HG03097 (cell line): ENCODE measurements around the gene HNF1A.

Source experiments
- ATAC-seq: cut with Tn5 transposase; IDR thresholded peaks from one replicate; pipeline ENCODE4 v1.9.1; 2021; ENCODE audit not compliant: unreplicated experiment, low FRiP score

The HNF1A gene

DNA sequence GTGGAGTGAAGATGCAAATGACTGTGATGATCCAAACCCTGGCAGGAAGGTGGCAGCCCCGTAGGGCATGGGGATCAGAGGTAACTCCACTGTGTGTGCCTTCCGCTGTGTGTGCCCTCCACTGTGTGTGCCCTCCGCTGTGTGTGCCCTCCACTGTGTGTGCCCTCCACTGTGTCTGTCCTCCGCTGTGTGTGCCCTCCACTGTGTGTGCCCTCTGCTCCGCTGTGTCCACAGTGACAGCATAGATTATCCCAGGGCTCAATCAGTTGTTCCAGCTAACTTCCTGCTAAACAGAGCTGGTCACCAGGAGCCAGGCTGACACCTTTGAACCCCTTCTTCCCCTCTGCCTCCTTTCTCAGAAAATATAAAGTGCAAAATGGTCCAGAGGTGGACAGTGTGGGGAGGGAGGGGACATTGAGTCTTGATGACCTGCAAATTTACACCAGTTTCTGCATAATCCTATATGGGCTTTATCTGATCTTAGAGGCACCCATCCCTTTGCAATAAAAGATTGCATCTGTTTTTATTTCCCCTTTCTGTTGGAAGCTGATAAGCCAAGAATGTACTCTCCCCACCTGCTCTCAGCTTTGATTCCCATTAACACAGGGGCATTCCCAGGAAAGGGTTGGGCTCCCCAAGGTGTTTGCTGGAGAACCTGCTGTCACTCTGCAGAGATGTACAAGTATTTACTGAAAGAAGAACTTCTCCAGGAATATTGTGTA, 21.6 kb upstream of the HNF1A start:
- ATAC-seq = no peak

DNA sequence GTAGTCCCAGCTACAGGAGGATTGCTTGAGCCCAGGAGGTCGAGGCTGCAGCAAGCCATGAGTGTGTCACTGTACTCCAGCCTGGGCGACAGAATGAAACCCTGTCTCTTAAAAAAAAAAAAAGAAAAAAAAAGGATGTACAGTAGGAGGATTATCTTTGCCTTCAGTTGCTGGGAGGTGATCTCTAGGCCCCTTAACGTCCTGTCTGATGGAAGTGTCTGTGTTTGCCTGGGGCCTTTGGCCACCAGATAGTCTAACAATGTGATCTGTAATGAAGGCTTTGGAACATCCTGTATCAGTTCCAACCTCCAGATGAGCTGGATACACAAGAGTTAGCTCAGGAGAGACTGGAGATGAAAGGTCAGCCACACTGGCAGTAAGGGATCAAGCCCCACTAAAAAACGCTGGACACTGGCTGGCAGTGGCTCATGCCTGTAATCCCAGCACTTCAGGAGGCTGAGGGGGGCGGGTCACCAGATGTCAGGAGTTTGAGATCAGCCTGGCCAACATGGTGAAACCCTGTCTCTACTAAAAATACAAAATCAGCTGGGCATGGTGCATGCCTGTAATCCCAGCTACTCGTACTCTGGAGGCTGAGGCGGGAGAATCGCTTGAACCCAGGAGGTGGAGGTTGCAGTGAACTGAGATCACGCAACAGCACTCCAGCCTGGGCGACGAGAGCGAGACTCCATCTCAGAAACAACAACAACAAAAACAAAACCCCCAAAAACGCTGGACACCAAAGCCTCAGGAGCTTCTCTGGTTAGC, 19.0 kb upstream of the HNF1A start:
- ATAC-seq = no peak

DNA sequence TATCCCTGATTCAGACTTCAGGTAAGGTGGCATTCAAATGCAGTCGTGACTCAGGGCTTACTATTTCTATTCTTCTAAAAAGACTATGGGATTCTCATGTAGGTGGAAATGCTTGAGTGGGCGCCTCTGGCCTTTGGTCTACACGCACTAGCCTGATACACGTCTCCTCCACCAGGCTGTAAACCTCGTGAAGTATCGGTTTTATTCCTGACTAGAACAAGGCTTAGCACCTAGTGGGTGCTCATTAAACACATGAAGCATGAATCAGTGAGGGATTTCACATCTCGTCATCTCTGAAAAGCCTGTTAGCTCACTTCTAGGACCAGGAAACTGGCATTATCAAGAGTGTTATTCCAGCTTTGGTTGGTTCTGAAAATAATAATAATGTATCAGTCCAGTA, 17.7 kb upstream of the HNF1A start:
- no peak for ATAC-seq

DNA sequence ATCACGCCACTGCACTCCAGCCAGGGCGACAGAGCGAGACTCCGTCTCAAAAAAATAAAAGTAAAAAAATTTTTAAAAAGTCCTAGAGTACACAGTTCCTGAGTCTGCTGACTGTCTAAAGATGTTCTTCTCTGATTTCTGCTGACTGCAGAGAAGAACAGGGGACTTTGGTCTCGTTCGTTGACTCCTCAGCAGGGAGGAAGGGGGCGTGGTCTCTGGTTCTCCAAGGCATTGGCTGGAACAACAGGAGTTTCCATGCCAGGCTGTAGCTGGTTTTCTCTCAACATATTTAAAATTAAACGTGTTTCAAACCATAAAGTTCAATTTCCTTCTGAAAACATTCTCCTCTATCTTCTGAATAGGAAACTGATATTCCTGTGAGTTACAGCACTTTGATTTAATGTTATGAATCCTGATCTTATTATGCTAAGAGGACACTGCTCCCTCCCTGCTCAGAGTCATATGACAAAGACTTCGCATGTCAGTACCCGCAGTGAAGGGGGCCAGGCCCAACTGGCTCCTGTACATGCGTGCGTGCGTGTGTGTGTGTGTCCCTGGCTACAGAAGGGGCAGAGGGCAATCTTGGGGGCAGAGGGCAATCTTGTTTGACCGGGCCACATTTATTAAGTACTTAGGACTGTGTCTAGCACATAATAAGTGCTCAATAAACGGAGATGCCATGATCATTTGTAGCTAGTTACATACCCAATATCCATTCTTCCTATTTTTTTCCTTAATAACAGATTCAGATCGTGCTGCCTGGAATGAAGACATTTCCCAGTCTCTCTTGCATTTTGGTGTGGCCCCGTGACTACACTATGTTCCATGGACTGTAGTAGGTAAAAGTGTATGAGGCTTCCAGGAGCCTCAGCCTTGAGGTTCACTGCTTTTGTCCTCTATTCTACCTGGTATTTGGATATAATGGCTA, 16.5 kb upstream of the HNF1A start:
- ATAC-seq = no peak

DNA sequence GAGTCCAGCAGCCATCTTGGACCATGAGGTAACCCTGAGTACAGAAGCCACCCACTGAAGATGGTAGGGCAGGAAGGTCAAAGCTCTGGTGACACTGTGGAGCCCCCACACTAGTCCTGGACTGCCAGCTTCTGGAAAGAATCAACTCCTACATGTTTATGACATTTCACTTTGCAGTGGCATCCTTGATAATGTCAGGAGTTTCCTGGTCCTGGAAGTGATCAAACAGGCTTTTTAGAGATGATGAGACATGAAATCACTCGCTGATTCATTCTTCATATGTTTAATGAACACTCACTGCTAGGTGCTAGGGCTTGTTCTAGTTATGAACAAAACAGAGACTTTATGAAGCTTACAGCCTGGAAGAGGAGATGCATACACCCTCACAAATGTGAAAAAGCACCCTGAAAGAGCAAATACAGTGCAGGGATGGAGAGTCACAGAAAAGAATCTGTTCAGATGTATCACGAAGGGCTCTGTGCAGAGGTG, 15.8 kb upstream of the HNF1A start:
- no peak for ATAC-seq

DNA sequence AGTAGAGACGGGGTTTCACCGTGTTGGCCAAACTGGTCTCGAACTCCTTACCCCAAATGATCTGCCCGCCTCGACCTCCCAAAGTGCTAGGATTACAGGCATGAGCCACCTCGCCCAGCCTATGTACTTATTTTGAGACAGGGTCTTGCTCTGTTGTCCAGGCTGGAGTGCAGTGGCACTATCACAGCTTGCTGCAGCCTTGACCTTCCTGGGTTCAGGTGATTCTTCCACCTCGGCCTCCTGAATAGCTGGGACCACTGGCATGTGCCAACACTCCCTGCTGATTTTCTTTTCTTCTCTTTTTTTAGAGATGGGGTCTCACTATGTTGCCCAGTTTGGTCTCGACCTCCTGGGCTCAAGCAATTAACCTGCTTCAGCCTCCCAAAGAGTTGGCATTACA, 14.0 kb upstream of the HNF1A start:
- ATAC-seq = no peak

DNA sequence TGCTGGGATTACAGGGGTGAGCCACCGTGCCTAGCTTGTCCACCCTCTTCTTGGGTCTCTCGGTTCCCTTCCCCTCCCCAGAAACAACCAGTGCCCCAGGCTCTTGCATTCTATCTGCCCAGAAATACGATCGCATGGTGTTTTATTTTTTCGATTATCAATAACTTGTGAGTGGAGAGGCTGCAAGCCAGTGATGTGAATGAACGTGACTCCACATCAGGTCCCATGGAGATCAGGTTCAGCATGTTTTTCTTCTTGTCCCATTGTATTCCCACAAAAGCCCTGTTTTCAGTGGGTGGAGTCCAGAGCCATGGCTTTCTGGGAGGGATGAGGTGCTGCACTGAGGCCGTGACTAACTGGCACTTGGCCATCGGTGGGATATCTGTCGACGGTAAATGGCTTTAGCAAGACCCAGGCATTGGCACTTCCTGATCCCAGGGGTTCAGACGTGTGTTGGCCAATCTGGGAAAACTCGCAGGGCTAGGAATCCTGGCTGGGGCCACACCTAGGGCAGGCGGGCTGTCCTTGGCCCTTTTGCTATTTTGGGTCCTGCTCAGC, 12.7 kb upstream of the HNF1A start:
- ATAC-seq = no peak

DNA sequence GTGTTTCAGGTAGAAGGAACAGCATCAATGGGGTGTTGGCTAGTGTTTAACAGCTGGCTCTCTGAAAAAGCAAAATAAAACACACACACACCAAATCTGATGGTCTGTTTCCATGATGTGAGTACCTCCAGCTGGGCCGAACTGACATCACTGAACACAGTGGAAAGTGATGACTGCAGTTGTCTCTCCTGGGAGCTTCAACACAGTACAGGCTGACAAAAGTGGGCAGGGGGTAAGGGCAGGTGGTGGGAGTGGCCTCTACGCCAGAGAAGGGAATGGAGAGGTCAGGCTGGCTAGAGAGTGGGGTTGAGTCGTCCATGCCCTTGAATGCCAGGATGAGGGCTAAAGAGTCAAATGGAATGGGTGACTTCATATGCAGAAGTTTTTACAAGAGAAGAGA, 8.0 kb upstream of the HNF1A start:
- no peak for ATAC-seq

DNA sequence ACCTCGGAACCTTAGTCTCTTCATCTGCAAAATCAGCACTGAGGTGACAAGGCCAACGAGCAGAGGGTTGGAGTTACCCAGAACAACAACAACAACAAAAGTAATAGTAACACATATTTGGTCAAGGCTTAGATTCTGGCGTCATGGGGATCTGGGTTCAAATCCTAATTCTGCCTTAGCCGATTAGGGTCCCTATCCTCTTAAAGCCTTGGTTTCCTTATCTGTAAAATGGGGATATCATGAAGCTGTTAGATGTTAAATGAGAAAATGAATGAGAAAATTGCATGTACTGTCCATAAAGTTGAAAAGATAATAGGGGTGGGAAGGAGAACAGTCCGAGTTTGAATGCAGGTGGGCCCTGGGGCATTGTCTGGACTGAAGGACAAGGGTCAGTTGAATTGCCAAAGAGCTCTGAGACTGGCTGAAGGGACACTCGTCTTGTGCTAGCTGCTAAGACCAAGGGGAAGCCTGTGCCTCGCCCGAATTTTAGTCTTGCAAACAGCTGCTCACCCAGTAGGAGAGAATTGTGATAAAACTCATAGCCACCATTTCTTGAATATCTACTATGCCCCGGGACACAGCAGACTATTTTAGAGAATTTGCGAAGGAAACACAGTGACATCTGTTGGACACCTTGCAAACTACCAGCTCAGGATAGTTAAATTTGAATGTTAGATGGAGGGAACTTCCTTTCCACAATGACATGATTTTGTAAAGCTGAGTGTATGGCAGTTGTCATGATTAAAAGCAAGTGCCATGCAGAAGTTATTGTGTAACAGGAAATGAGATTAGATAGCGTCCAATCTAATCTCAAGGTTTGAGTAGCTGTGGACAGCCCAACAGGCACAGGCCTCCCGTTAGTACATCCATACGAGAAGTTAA, 6.8 kb upstream of the HNF1A start:
- ATAC-seq = no peak

DNA sequence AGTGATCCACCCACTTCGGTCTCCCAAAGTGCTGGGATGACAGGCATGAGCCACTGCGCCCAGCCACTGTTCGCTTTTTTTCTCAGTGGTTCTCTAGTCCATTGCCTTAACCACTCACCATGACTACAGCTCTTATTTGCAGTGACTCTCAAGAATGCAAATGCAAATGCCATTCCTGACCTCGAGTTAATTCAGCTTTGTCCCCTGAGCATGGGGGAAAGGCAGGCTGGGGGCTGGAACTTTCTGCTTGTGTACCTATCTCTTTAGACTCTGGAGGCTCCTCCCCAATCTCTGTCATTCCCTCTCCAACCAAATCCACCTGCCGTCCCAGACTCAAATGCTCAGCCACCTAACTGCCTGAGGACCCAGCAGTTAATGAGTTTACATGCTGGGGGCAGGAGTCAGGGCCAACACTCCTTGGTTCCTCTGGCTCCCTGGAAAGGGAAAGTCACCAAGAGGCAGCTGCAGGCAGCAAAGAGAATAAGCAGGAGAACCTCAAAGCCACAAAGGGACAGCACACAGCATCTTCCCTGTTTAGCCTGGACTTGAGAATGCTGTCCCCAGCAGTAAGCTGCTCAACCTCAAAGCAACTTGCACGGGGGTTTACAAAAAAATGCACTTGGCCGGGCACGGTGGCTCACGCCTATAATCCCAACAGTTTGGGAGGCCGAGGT, 5.3 kb upstream of the HNF1A start:
- ATAC-seq = no peak

DNA sequence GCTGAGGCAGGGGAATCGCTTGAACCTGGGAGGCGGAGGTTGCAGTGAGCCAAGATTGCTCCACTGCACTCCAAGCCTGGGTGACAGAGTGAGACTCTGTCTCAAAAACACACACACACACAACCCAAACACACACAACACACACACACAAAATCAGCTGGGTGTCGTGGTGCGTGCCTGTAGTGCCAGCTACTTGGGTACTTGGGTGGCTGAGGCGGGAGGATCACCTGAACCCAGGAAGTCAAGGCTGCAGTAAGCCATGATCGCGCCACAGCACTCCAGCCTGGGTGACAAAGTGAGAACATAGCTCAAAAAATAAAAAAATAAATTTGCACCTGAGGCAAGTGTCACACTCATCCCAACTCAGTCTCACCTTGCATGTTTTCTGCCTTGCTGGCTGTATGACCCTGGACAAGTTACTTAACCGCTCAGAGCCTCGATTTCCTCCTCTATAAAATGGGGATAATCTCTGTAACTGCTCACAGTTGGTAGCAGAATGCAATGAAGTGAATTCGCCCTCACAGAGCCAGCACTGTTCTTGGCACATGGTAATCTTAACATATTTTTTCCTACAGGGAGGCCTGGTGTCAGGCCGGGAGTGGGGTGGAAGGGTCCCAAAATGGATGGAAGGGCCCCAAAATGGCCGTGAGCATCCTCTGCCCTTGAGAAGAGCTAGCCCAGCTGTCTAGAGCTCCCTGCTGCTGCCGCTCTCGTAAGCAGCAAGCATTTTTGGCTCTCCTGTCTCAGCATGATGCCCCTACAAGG, 630 bp upstream of the HNF1A start:
- no peak for ATAC-seq

DNA sequence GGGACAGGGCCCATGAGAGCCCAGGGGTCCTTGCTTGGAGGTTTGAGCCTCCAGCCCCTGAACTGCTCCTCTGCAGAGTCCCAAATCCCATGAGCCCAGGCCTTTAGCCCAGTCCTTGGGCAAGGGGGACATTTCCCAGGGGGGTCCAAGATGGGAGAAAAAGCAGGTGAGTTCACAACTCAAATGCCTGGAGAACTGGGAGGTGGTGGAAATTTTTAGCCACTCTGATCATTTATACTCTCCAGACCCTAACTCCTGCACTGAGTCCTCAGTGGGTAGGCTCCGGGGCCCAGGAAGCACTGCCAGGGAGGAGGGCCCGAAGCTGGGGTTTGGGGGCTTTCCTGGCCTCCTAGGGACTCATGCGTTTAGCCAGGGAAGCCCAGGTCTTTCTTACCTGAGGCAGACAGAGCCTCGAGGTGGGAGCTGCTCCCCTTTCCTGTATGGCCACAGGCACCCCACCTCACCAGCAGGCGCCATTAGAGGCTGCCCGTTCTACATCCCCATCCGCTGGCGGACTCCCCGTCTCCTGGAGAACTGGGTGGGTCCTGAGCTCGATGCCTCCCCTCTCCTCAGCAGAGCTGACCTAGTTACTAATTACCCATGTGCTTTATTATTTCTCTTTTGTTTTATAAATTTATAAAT, 998 bp downstream of the HNF1A start:
- ATAC-seq = no peak

DNA sequence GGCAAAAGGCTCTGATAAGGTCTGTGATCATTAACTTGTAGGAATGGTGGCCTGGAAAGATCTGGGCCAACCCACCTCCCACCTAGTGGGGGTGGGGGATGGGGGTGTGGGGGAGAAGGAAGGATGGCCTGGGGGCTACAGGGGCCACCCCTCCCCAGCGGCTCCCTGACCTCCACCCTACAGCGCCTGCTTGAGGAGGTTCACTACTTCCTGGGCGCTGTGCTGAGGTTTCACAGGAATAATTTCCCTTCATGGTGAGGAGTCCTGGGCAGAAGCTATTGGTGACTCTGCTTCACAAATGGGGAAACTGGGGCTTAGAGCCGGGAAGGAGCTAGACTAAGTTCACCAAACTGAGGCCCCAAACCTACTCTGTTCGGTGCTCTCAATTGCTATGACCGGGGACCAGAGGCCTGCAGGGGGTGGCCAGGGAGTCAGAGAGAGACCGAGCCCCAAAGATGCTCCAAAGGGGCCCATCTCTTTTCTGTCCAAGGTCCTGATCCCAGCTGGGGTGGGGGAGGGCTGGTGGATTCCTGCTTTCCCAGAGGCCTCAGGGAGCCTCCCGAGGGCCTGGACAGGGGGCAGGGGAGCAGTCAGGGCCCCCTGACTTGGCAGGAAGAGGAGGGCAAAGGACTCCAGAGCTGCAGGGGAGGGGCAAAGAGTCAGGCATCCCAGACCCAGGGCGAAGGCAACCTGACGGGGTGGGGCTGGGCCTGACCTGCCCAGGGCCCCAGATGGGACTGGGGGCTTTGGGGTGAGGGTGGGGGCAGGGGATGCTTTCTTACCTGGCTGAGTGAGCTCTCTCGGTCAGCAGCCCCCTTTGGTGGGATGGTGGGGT, 1.7 kb downstream of the HNF1A start:
- ATAC-seq = no peak

DNA sequence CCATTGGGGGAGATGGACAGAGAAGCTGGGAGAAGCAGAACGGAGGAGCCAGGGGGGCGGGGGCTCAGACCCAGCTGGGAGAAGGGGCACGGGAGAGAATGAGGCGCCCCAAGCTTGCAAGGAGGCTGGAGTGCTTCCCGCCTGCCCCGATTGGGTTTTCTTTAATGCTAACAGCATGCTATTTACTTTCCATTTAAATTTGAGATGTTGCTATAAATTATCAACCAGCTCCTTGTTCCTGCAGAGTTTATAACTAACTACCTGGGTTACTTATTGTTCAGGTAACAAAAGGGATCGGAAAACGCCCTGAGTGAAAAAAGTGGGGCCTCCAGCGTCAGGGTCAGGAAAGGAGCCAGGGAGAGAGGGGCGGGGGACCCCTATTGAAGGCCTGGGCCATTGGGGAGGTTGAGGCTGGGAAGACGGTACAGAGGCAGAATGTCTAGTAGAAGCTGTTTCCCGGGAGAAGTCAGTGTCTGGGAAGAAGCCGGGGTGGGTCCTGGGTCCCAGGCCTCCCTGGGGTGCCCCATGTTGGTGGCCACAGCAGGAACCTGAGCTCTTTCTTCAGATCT, 2.5 kb downstream of the HNF1A start:
- ATAC-seq = no peak

DNA sequence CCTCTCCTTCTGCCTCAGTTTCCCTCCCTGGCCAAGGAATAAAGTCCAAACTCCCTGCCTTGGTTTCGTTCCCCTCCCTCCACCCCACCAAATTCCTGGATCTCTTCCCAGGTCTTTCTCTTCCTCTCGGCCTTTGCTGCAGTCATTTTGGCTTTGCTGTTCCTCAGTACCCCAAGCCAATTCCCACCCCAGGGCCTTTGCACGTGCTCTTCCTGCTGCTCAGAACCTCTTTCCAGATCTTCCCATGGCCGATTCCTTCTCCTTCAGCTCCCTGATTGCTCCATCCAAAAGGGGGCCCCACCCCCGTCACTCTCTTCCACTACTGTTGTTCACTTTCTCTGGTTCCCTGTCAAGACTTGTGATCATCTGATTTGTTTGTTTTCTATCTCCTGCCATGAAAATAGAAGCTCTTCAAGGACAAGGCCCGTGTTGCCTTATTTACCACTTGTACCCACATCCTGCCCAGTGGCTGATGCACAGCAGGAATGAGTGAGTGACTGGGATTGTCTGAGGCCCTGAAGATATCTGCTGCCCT, 3.1 kb downstream of the HNF1A start:
- ATAC-seq = no peak

DNA sequence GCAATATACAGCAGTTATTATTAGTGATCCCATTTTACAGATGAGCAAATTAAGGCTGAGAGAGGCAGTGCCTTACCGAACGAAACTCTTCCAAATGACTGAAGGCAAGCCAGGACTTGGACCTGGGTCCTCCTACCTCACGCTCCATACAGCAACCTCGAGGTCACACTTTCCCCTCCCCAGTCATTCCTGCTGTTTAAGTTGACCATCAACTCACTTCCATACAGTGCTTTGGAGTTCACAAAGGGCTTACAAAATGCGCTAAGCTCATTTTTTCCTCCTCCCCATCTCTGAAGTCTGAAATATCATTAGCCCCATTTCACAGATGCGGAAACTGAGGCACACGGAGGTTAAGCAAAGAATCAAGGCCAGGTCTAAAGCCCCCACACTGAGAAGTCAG, 4.3 kb downstream of the HNF1A start:
- no peak for ATAC-seq

DNA sequence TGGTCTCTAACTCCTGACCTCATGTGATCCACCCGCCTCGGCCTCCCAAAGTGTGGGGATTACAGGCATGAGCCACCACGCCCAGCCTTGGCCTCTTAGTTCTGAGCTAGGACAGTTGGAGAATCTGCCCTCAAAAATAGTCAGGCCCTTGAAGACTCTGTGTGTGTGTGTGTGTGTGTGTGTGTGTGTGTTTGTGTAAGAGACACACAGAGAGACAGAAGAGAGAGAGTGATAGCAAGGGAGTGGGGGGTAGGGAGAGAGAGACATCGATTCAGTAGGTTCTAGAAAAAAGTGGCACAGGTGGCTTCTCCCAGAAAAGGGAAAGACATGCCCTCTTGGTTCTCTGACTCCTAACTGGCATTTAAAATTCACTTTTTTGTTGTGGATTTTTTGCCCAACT, 5.4 kb downstream of the HNF1A start:
- no peak for ATAC-seq
